ENCODE measurements around the gene ATRNL1. TPM values are rescaled to one million over a fixed set of nuclear protein-coding genes. Genes with fewer than 3 reads are reported as not detected.

The ATRNL1 gene
- polyA plus RNA-seq, 3 donors, result not detected

DNA sequence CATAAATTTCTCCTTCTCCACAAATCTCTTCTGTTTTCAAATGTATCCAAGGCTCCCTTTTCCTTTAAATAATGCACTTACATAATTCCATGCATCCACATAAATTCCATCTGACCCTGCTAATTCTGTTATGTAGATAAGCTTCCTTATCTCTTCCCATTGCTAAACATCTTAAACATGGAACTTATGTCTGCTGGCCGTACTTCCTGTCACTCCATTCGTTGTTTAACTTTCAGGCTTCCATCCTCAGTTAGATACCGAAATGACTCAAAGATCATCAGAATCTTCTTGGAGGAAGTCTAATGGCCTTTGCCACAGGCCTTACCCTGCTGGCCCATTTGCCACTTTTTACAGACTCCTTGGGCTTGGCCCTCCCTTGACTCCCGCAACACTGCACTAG is 848.9 kb downstream of the ATRNL1 start:
- Mint-ChIP-seq H3K9me3 (peaks cover 0 to 4% (median 0%) of the 10 kb centered on the region in 7 donors), H3K4me3 (no peak overlapping the region), H3K4me1 (no peaks in the 10 kb centered on the region), H3K27me3 (ENCODE audit: low read depth in 3 of 3) (peaks cover 0 to 1% (median 0%) of the 10 kb centered on the region in 3 donors), H3K36me3 (no peaks in the 10 kb centered on the region), H3K27ac (no peak overlapping the region)
- no peak for DNase-seq
- Histone ChIP-seq H3K79me2 (ENCODE audit: insufficient read depth, low read length) (no peaks in the 10 kb centered on the region), H4K20me1 (ENCODE audit: insufficient read depth, low read length) (no peaks in the 10 kb centered on the region), H2AFZ (ENCODE audit: insufficient read depth, low read depth, low read length, poor library complexity, severe bottlenecking) (no peak overlapping the region), H3K36me3 (replicated peaks in 1 of 2; ENCODE audit: control insufficient read depth in 1 of 2, insufficient read depth in 2 of 2, low read length in 2 of 2) (no peaks in the 10 kb centered on the region), H3K4me1 (ENCODE audit: control insufficient read depth in 1 of 2, insufficient read depth in 2 of 2, low read length in 2 of 2) (no peaks in the 10 kb centered on the region), H3K4me2 (replicated peaks; ENCODE audit: extremely low read depth, low read length, poor library complexity, severe bottlenecking) (no peak overlapping the region), H3K9me3 (replicated peaks in 1 of 2; ENCODE audit: control insufficient read depth in 1 of 2, insufficient read depth in 1 of 2, low read length in 2 of 2) (no peaks in the 10 kb centered on the region), H3K27me3 (ENCODE audit: control insufficient read depth in 2 of 2, insufficient read depth in 2 of 2, low read length in 2 of 2) (no peaks in the 10 kb centered on the region), H3K27ac (ENCODE audit: low read depth in 1 of 2, low read length in 2 of 2) (no peak overlapping the region), H3K9ac (ENCODE audit: insufficient read depth, low read length, poor library complexity, severe bottlenecking) (no peak overlapping the region), H3K4me3 (replicated peaks in 1 of 3; ENCODE audit: low read depth in 2 of 3, low read length in 3 of 3) (no peak overlapping the region)
- TF ChIP-seq, protein P1, sequence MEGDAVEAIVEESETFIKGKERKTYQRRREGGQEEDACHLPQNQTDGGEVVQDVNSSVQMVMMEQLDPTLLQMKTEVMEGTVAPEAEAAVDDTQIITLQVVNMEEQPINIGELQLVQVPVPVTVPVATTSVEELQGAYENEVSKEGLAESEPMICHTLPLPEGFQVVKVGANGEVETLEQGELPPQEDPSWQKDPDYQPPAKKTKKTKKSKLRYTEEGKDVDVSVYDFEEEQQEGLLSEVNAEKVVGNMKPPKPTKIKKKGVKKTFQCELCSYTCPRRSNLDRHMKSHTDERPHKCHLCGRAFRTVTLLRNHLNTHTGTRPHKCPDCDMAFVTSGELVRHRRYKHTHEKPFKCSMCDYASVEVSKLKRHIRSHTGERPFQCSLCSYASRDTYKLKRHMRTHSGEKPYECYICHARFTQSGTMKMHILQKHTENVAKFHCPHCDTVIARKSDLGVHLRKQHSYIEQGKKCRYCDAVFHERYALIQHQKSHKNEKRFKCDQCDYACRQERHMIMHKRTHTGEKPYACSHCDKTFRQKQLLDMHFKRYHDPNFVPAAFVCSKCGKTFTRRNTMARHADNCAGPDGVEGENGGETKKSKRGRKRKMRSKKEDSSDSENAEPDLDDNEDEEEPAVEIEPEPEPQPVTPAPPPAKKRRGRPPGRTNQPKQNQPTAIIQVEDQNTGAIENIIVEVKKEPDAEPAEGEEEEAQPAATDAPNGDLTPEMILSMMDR (IDR thresholded peaks at IDR 0.05), result no peak
- 69% methylated on average over 4 of the region's 4 CpGs for WGBS (ENCODE audit: insufficient coverage)
- intact Hi-C loops (cut with micrococcal nuclease), result no loop called here

DNA sequence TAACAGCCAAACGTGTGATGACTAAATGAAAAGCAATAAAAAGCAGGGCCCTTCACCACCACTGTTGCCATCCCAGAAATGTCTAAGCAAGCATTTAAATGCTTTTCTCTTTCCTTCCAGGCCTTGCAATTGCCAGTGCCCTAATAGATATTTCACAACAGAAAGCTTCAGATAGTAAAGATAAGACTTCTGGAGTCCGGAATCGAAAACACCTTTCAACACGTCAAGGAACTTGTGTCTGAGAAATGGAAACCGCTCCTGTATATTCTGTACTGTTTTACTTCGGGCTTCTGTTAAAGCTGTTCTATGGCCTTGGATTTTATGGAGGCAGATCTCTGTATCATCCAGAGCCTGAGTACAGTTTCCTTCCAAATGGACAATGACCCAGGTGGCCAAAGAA is 851.4 kb downstream of the ATRNL1 start:
- H2AFZ ChIP-seq (ENCODE audit: insufficient read depth, low read depth, low read length, poor library complexity, severe bottlenecking), result no peak overlapping the region
- H3K4me1 ChIP-seq (ENCODE audit: control insufficient read depth in 1 of 2, insufficient read depth in 2 of 2, low read length in 2 of 2), result no peaks in the 10 kb centered on the region
- no peak overlapping the region for H3K27ac ChIP-seq (ENCODE audit: low read depth in 1 of 2, low read length in 2 of 2)
- Mint-ChIP-seq H3K27me3 (ENCODE audit: low read depth in 3 of 3) (no peaks in the 10 kb centered on the region), H3K9me3 (peaks cover 0 to 4% (median 0%) of the 10 kb centered on the region in 7 donors), H3K27ac (no peak overlapping the region), H3K4me1 (no peaks in the 10 kb centered on the region), H3K36me3 (no peaks in the 10 kb centered on the region), H3K4me3 (no peak overlapping the region)
- no peaks in the 10 kb centered on the region for H4K20me1 ChIP-seq (ENCODE audit: insufficient read depth, low read length)
- TF ChIP-seq, protein P1 (IDR thresholded peaks at IDR 0.05), result no peak
- no peak overlapping the region for H3K4me3 ChIP-seq (replicated peaks in 1 of 3; ENCODE audit: low read depth in 2 of 3, low read length in 3 of 3)
- no peaks in the 10 kb centered on the region for H3K79me2 ChIP-seq (ENCODE audit: insufficient read depth, low read length)
- H3K36me3 ChIP-seq (replicated peaks in 1 of 2; ENCODE audit: control insufficient read depth in 1 of 2, insufficient read depth in 2 of 2, low read length in 2 of 2), result no peaks in the 10 kb centered on the region
- H3K9me3 ChIP-seq (replicated peaks in 1 of 2; ENCODE audit: control insufficient read depth in 1 of 2, insufficient read depth in 1 of 2, low read length in 2 of 2), result no peaks in the 10 kb centered on the region
- H3K9ac ChIP-seq (ENCODE audit: insufficient read depth, low read length, poor library complexity, severe bottlenecking), result no peak overlapping the region
- H3K27me3 ChIP-seq (ENCODE audit: control insufficient read depth in 2 of 2, insufficient read depth in 2 of 2, low read length in 2 of 2), result no peaks in the 10 kb centered on the region
- no peak for DNase-seq
- intact Hi-C loops (cut with micrococcal nuclease), result no loop called here
- no peak overlapping the region for H3K4me2 ChIP-seq (replicated peaks; ENCODE audit: extremely low read depth, low read length, poor library complexity, severe bottlenecking)
- WGBS (ENCODE audit: insufficient coverage), result 98% methylated on average over 6 of the region's 6 CpGs

All from CD14-positive monocyte (primary cell).